Measurements from ENCODE around the gene PLCG2.

The PLCG2 gene

GRCh38 chr16:81786321-81786720, 7.2 kb downstream of the PLCG2 start:
- DNase-seq (ENCODE audit: low read depth) = peak; percentile 44
- TF ChIP-seq MAX (IDR thresholded peaks at IDR 0.05; ENCODE audit: low read depth, low read length) (no peak), MYC (IDR thresholded peaks at IDR 0.05; ENCODE audit: low read depth, low read length) (no peak), CTCF (IDR thresholded peaks at IDR 0.05; ENCODE audit: low read depth, low read length) (no peak), POLR2A (IDR thresholded peaks at IDR 0.05; ENCODE audit: extremely low read depth, insufficient read length) (no peak)
- H3K4me3 ChIP-seq (ENCODE audit: low read depth, low read length) = no peak overlapping the region

GRCh38 chr16:81786868-81787267, 7.8 kb downstream of the PLCG2 start:
- no peak for DNase-seq (ENCODE audit: low read depth)
- no peak overlapping the region for H3K4me3 ChIP-seq (ENCODE audit: low read depth, low read length)
- TF ChIP-seq MAX (IDR thresholded peaks at IDR 0.05; ENCODE audit: low read depth, low read length) = no peak

- H3K4me3 ChIP-seq (ENCODE audit: low read depth, low read length) = no peak overlapping the region
- no peak for DNase-seq (ENCODE audit: low read depth)
- TF ChIP-seq POLR2A (IDR thresholded peaks at IDR 0.05; ENCODE audit: extremely low read depth, insufficient read length) = no peak
- TF ChIP-seq MAX (IDR thresholded peaks at IDR 0.05; ENCODE audit: low read depth, low read length) = no peak
- TF ChIP-seq CTCF (IDR thresholded peaks at IDR 0.05; ENCODE audit: low read depth, low read length) = no peak
- TF ChIP-seq MYC (IDR thresholded peaks at IDR 0.05; ENCODE audit: low read depth, low read length) = no peak
These were observed 8.6 kb downstream of the PLCG2 start for GRCh38 chr16:81787659-81788058.

- no peak for DNase-seq (ENCODE audit: low read depth)
- H3K4me3 ChIP-seq (ENCODE audit: low read depth, low read length) = no peak overlapping the region
- no peak for TF ChIP-seq CTCF (IDR thresholded peaks at IDR 0.05; ENCODE audit: low read depth, low read length)
- no peak for TF ChIP-seq POLR2A (IDR thresholded peaks at IDR 0.05; ENCODE audit: extremely low read depth, insufficient read length)
- TF ChIP-seq MYC (IDR thresholded peaks at IDR 0.05; ENCODE audit: low read depth, low read length) = no peak
- no peak for TF ChIP-seq MAX (IDR thresholded peaks at IDR 0.05; ENCODE audit: low read depth, low read length)
These were observed 11.2 kb downstream of the PLCG2 start for GRCh38 chr16:81790277-81790676.

GRCh38 chr16:81790830-81791435, 11.8 kb downstream of the PLCG2 start:
- no peak overlapping the region for H3K4me3 ChIP-seq (ENCODE audit: low read depth, low read length)
- DNase-seq (ENCODE audit: low read depth) = no peak
- TF ChIP-seq POLR2A (IDR thresholded peaks at IDR 0.05; ENCODE audit: extremely low read depth, insufficient read length) (no peak), MAX (IDR thresholded peaks at IDR 0.05; ENCODE audit: low read depth, low read length) (no peak), CTCF (IDR thresholded peaks at IDR 0.05; ENCODE audit: low read depth, low read length) (no peak), MYC (IDR thresholded peaks at IDR 0.05; ENCODE audit: low read depth, low read length) (no peak)

GRCh38 chr16:81792828-81793227, 13.7 kb downstream of the PLCG2 start:
- no peak overlapping the region for H3K4me3 ChIP-seq (ENCODE audit: low read depth, low read length)
- DNase-seq (ENCODE audit: low read depth) = no peak
- TF ChIP-seq CTCF (IDR thresholded peaks at IDR 0.05; ENCODE audit: low read depth, low read length) (no peak), POLR2A (IDR thresholded peaks at IDR 0.05; ENCODE audit: extremely low read depth, insufficient read length) (no peak), MAX (IDR thresholded peaks at IDR 0.05; ENCODE audit: low read depth, low read length) (no peak), MYC (IDR thresholded peaks at IDR 0.05; ENCODE audit: low read depth, low read length) (no peak)

All from NB4 (cell line).